ENCODE measurements around the gene CBFA2T2. TPM values are rescaled to one million over a fixed set of nuclear protein-coding genes. Genes with fewer than 3 reads are reported as not detected.

Gene CBFA2T2
- total RNA-seq, 2 experiments from 2014 or later: 27.7 to 28.4 TPM

GRCh38 chr20:33594743-33595142 is 104.8 kb downstream of the CBFA2T2 start:
- no peak for ATAC-seq (ENCODE audit: low read depth)
- H3K9me3 Mint-ChIP-seq: no peaks in the 10 kb centered on the region
- POLR2A ChIA-PET: no interaction called here
- no peak for DNase-seq
- H3K36me3 Mint-ChIP-seq: peaks cover under 1% of the 10 kb centered on the region
- H3K27ac Mint-ChIP-seq: no peak overlapping the region
- H3K4me1 Mint-ChIP-seq: peaks cover 4% of the 10 kb centered on the region
- no peaks in the 10 kb centered on the region for H3K27me3 Mint-ChIP-seq
- H3K4me3 Mint-ChIP-seq: no peak overlapping the region

GRCh38 chr20:33600414-33600813 is 110.5 kb downstream of the CBFA2T2 start:
- Mint-ChIP-seq H3K36me3 (peaks cover 6% of the 10 kb centered on the region), H3K4me1 (peaks cover 12% of the 10 kb centered on the region), H3K27ac (no peak overlapping the region), H3K4me3 (no peak overlapping the region), H3K9me3 (no peaks in the 10 kb centered on the region), H3K27me3 (no peaks in the 10 kb centered on the region)
- POLR2A ChIA-PET: no interaction called here
- DNase-seq (no peak), ATAC-seq (ENCODE audit: low read depth) (no peak)

- no peak overlapping the region for H3K27ac Mint-ChIP-seq
- H3K27me3 Mint-ChIP-seq: no peaks in the 10 kb centered on the region
- POLR2A ChIA-PET: no interaction called here
- H3K4me3 Mint-ChIP-seq: no peak overlapping the region
- peaks cover 6% of the 10 kb centered on the region for H3K36me3 Mint-ChIP-seq
- H3K4me1 Mint-ChIP-seq: peaks cover 12% of the 10 kb centered on the region
- no peaks in the 10 kb centered on the region for H3K9me3 Mint-ChIP-seq
- no peak for DNase-seq
- no peak for ATAC-seq (ENCODE audit: low read depth)
These were observed 111.1 kb downstream of the CBFA2T2 start for GRCh38 chr20:33600981-33601380.

- POLR2A ChIA-PET: no interaction called here
- no peak overlapping the region for H3K27ac Mint-ChIP-seq
- H3K36me3 Mint-ChIP-seq: peaks cover 7% of the 10 kb centered on the region
- peaks cover 13% of the 10 kb centered on the region for H3K4me1 Mint-ChIP-seq
- H3K4me3 Mint-ChIP-seq: no peak overlapping the region
- H3K27me3 Mint-ChIP-seq: no peaks in the 10 kb centered on the region
- ATAC-seq (ENCODE audit: low read depth): no peak
- DNase-seq: no peak
- H3K9me3 Mint-ChIP-seq: no peaks in the 10 kb centered on the region
These were observed 112.0 kb downstream of the CBFA2T2 start for GRCh38 chr20:33601861-33602260.

- DNase-seq: no peak
- H3K4me1 Mint-ChIP-seq: peaks cover 13% of the 10 kb centered on the region
- no peaks in the 10 kb centered on the region for H3K27me3 Mint-ChIP-seq
- POLR2A ChIA-PET: interaction anchor here (0.6 kb wide), 1 partner anchor 143 kb away, joined by 4 read pairs; no protein-coding TSS in a partner anchor
- H3K27ac Mint-ChIP-seq: no peak overlapping the region
- H3K36me3 Mint-ChIP-seq: peaks cover 8% of the 10 kb centered on the region
- ATAC-seq (ENCODE audit: low read depth): no peak
- no peak overlapping the region for H3K4me3 Mint-ChIP-seq
- no peaks in the 10 kb centered on the region for H3K9me3 Mint-ChIP-seq
These were observed 113.1 kb downstream of the CBFA2T2 start for GRCh38 chr20:33602826-33603590.

GRCh38 chr20:33604084-33604990 is 114.4 kb downstream of the CBFA2T2 start:
- no peaks in the 10 kb centered on the region for H3K27me3 Mint-ChIP-seq
- DNase-seq: no peak
- POLR2A ChIA-PET: interaction anchor here (0.6 kb wide), 1 partner anchor 144 kb away, joined by 4 read pairs; no protein-coding TSS in a partner anchor

GRCh38 chr20:33604991-33605370 is 115.1 kb downstream of the CBFA2T2 start:
- ATAC-seq (ENCODE audit: low read depth) (no peak), DNase-seq (no peak)
- H3K9me3 Mint-ChIP-seq: no peaks in the 10 kb centered on the region
- H3K27me3 Mint-ChIP-seq: no peaks in the 10 kb centered on the region
- peaks cover 11% of the 10 kb centered on the region for H3K36me3 Mint-ChIP-seq
- POLR2A ChIA-PET: no interaction called here
- no peak overlapping the region for H3K4me3 Mint-ChIP-seq
- peaks cover 13% of the 10 kb centered on the region for H3K4me1 Mint-ChIP-seq
- no peak overlapping the region for H3K27ac Mint-ChIP-seq

More at GRCh38 chr20:33604084-33604990, 114.4 kb downstream of the CBFA2T2 start:
- Mint-ChIP-seq H3K36me3 (peaks cover 13% of the 10 kb centered on the region), H3K27ac (no peak overlapping the region), H3K4me3 (no peak overlapping the region), H3K9me3 (no peaks in the 10 kb centered on the region), H3K4me1 (peaks cover 13% of the 10 kb centered on the region)
- ATAC-seq (ENCODE audit: low read depth): no peak

- Mint-ChIP-seq H3K9me3 (no peaks in the 10 kb centered on the region), H3K27me3 (no peaks in the 10 kb centered on the region), H3K4me1 (peaks cover 13% of the 10 kb centered on the region), H3K36me3 (peaks cover 13% of the 10 kb centered on the region), H3K27ac (no peak overlapping the region), H3K4me3 (no peak overlapping the region)
- POLR2A ChIA-PET: no interaction called here
- no peak for ATAC-seq (ENCODE audit: low read depth)
- no peak for DNase-seq
These were observed 116.3 kb downstream of the CBFA2T2 start for GRCh38 chr20:33606118-33606771.

- Mint-ChIP-seq H3K27me3 (no peaks in the 10 kb centered on the region), H3K4me1 (peaks cover 2% of the 10 kb centered on the region), H3K36me3 (peaks cover 17% of the 10 kb centered on the region), H3K9me3 (no peaks in the 10 kb centered on the region), H3K4me3 (no peak overlapping the region), H3K27ac (no peak overlapping the region)
- ATAC-seq (ENCODE audit: low read depth): no peak
- POLR2A ChIA-PET: no interaction called here
- DNase-seq: no peak
These were observed 119.6 kb downstream of the CBFA2T2 start for GRCh38 chr20:33609504-33609903.

GRCh38 chr20:33611106-33611505 is 121.2 kb downstream of the CBFA2T2 start:
- POLR2A ChIA-PET: no interaction called here
- H3K4me3 Mint-ChIP-seq: no peak overlapping the region
- peaks cover 2% of the 10 kb centered on the region for H3K4me1 Mint-ChIP-seq
- DNase-seq (no peak), ATAC-seq (ENCODE audit: low read depth) (no peak)
- H3K9me3 Mint-ChIP-seq: no peaks in the 10 kb centered on the region
- H3K36me3 Mint-ChIP-seq: peaks cover 15% of the 10 kb centered on the region
- H3K27me3 Mint-ChIP-seq: no peaks in the 10 kb centered on the region
- H3K27ac Mint-ChIP-seq: no peak overlapping the region

GRCh38 chr20:33612001-33612400 is 122.1 kb downstream of the CBFA2T2 start:
- no peaks in the 10 kb centered on the region for H3K4me1 Mint-ChIP-seq
- ATAC-seq (ENCODE audit: low read depth) (no peak), DNase-seq (no peak)
- H3K27ac Mint-ChIP-seq: no peak overlapping the region
- no peaks in the 10 kb centered on the region for H3K9me3 Mint-ChIP-seq
- peaks cover 14% of the 10 kb centered on the region for H3K36me3 Mint-ChIP-seq
- H3K4me3 Mint-ChIP-seq: no peak overlapping the region
- POLR2A ChIA-PET: no interaction called here
- no peaks in the 10 kb centered on the region for H3K27me3 Mint-ChIP-seq

- DNase-seq (no peak), ATAC-seq (ENCODE audit: low read depth) (no peak)
- POLR2A ChIA-PET: no interaction called here
- Mint-ChIP-seq H3K4me3 (no peak overlapping the region), H3K36me3 (peaks cover 20% of the 10 kb centered on the region), H3K4me1 (peaks cover 4% of the 10 kb centered on the region), H3K27ac (no peak overlapping the region), H3K27me3 (no peaks in the 10 kb centered on the region), H3K9me3 (no peaks in the 10 kb centered on the region)
These were observed 132.0 kb downstream of the CBFA2T2 start for GRCh38 chr20:33621717-33622400.
